OCI-LY3 (cell line): ENCODE results near the gene ATP9A.

Source experiments
- H2AFZ ChIP-seq: fragments of 200-600, 300-600 bp; shearing (Covaris generic); 2 replicates; pipeline ENCODE4 v1.6.0; 2014; ENCODE audit warnings: antibody characterized with exemption, low read depth, low read length
- H3K27ac ChIP-seq: fragments of 200-600, 300-600 bp; sonication (generic); 2 replicates; pipeline ENCODE4 v1.5.1; 2014; ENCODE audit warnings: mild to moderate bottlenecking, low read length, moderate library complexity, mixed read lengths
- H3K27me3 ChIP-seq: fragments of 200-600, 300-600 bp; sonication (generic); 2 replicates; pipeline ENCODE4 v1.6.1; 2014; ENCODE audit warnings: low read depth, low read length, mixed read lengths
- H3K36me3 ChIP-seq: fragments of 200-600, 300-600 bp; sonication (generic); replicated peaks from 2 replicates; pipeline ENCODE3; 2014; ENCODE audit warnings: low read depth, low read length, mixed read lengths
- H3K4me1 ChIP-seq: fragments of 300-600, 200-600 bp; sonication (generic); 2 replicates; pipeline ENCODE4 v1.6.1; 2014; ENCODE audit warnings: low read length, mixed read lengths
- H3K4me2 ChIP-seq: fragments of 200-600, 300-600 bp; sonication (generic); 2 replicates; pipeline ENCODE4 v1.6.1; 2014; ENCODE audit warnings: low read length, mixed read lengths
- H3K4me3 ChIP-seq: fragments of 300-600, 200-600 bp; sonication (generic); 2 replicates; pipeline ENCODE4 v1.5.1; 2014; ENCODE audit warnings: antibody characterized with exemption, mild to moderate bottlenecking, low read length, moderate library complexity
- H3K79me2 ChIP-seq: fragments of 300-600, 200-600 bp; shearing (Covaris generic); 2 replicates; pipeline ENCODE4 v1.6.1; 2014; ENCODE audit warnings: mild to moderate bottlenecking, low read length, mixed read lengths
- H3K9ac ChIP-seq: fragments of 300-600, 200-600 bp; shearing (Covaris generic); 2 replicates; pipeline ENCODE4 v1.6.0; 2014; ENCODE audit warnings: mild to moderate bottlenecking, low read length, moderate library complexity
- H3K9me3 ChIP-seq: fragments of 200-600, 300-600 bp; shearing (Covaris generic); 2 replicates; pipeline ENCODE4 v1.6.1; 2014; ENCODE audit warnings: low read length, mixed read lengths; ENCODE audit not compliant: insufficient read depth
- H4K20me1 ChIP-seq: fragments of 200-600, 300-600 bp; sonication (generic); 2 replicates; pipeline ENCODE4 v1.6.1; 2016; ENCODE audit warnings: low read length, mixed read lengths; ENCODE audit not compliant: insufficient read depth
- EZH2phosphoT487 ChIP-seq: fragments of 200-600 bp; shearing (Covaris generic); IDR thresholded peaks from 2 replicates; pipeline ENCODE4 v1.6.1; 2018; ENCODE audit warnings: antibody characterized with exemption, mixed run types, low read depth
- TF ChIP-seq, protein P1 (sequence below): fragments of 200-600, 300-600 bp; sonication (generic); IDR thresholded peaks from 2 replicates; pipeline ENCODE4 v1.5.1; 2014; ENCODE audit warnings: antibody characterized with exemption, low read length, low read depth

The ATP9A gene

GRCh38 chr20:51554538-51555165 is 213.5 kb downstream of the ATP9A start:
- Histone ChIP-seq H3K4me2 (peak overlapping the region; percentile 47), H3K9me3 (no peaks in the 10 kb centered on the region), H4K20me1 (no peaks in the 10 kb centered on the region), H3K4me1 (peaks cover 13% of the 10 kb centered on the region), H3K27me3 (peaks cover 7% of the 10 kb centered on the region), H3K79me2 (no peaks in the 10 kb centered on the region), H3K4me3 (peak overlapping the region; percentile 16), H3K36me3 (no peaks in the 10 kb centered on the region), H3K27ac (peak overlapping the region; percentile 24; the same call in 1 of the 2 replicates), H3K9ac (peak overlapping the region; percentile 1; the same call in 1 of the 2 replicates), H2AFZ (peak overlapping the region; percentile 68)
- TF ChIP-seq, protein P1, sequence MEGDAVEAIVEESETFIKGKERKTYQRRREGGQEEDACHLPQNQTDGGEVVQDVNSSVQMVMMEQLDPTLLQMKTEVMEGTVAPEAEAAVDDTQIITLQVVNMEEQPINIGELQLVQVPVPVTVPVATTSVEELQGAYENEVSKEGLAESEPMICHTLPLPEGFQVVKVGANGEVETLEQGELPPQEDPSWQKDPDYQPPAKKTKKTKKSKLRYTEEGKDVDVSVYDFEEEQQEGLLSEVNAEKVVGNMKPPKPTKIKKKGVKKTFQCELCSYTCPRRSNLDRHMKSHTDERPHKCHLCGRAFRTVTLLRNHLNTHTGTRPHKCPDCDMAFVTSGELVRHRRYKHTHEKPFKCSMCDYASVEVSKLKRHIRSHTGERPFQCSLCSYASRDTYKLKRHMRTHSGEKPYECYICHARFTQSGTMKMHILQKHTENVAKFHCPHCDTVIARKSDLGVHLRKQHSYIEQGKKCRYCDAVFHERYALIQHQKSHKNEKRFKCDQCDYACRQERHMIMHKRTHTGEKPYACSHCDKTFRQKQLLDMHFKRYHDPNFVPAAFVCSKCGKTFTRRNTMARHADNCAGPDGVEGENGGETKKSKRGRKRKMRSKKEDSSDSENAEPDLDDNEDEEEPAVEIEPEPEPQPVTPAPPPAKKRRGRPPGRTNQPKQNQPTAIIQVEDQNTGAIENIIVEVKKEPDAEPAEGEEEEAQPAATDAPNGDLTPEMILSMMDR, result no peak
- TF ChIP-seq EZH2phosphoT487, result no peak

- Histone ChIP-seq H2AFZ (peak overlapping the region; percentile 68), H3K27ac (peak overlapping the region; percentile 24; the same call in 1 of the 2 replicates), H3K9ac (peak overlapping the region; percentile 1; the same call in 1 of the 2 replicates), H3K4me2 (peak overlapping the region; percentile 47), H3K79me2 (no peaks in the 10 kb centered on the region), H3K36me3 (no peaks in the 10 kb centered on the region), H3K4me1 (peaks cover 13% of the 10 kb centered on the region), H3K4me3 (peak overlapping the region; percentile 16; the same call in 1 of the 2 replicates), H3K9me3 (no peaks in the 10 kb centered on the region), H3K27me3 (peaks cover 6% of the 10 kb centered on the region; the same call in 1 of the 2 replicates), H4K20me1 (no peaks in the 10 kb centered on the region)
- TF ChIP-seq, protein P1, result no peak
- TF ChIP-seq EZH2phosphoT487, result no peak
Measured at GRCh38 chr20:51553897-51554486, 214.2 kb downstream of the ATP9A start.

- Histone ChIP-seq H3K36me3 (no peaks in the 10 kb centered on the region), H2AFZ (no peak overlapping the region), H3K27ac (no peak overlapping the region), H3K9ac (no peak overlapping the region), H3K4me3 (no peak overlapping the region), H4K20me1 (no peaks in the 10 kb centered on the region), H3K4me2 (no peak overlapping the region), H3K79me2 (no peaks in the 10 kb centered on the region), H3K27me3 (peaks cover 26% of the 10 kb centered on the region; the same call in 1 of the 2 replicates), H3K9me3 (no peaks in the 10 kb centered on the region), H3K4me1 (peaks cover 13% of the 10 kb centered on the region)
- no peak for TF ChIP-seq EZH2phosphoT487
- TF ChIP-seq, protein P1, result no peak
Measured at GRCh38 chr20:51551186-51551585, 217.0 kb downstream of the ATP9A start.

DNA sequence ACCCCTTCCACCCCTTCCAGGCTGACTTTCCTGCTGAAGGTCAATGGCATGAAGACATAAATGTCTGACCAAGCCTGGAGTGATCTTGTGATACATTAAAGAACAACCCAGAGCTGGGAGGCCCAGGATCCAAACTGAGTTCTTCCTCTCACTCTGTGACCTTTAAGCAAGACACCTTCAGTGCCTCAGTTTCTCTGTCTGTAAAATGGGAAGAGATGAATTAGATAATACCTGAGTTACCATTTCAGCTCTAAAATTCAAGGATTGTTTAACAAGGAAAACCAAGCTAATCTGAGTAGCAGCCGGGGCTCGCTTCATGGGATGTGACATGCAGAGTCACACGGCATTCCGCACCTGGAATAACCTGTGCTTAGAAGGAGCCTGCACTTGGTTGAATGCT is 218.7 kb downstream of the ATP9A start:
- H4K20me1 ChIP-seq, result no peaks in the 10 kb centered on the region
- no peak overlapping the region for H3K27ac ChIP-seq

More for the DNA sequence above, 218.7 kb downstream of the ATP9A start:
- H3K4me1 ChIP-seq, result peaks cover 7% of the 10 kb centered on the region
- H3K27me3 ChIP-seq, result peaks cover 43% of the 10 kb centered on the region
- H3K36me3 ChIP-seq, result no peaks in the 10 kb centered on the region
- H2AFZ ChIP-seq, result no peak overlapping the region
- no peaks in the 10 kb centered on the region for H3K9me3 ChIP-seq
- no peak overlapping the region for H3K4me2 ChIP-seq
- no peaks in the 10 kb centered on the region for H3K79me2 ChIP-seq
- H3K9ac ChIP-seq, result no peak overlapping the region
- H3K4me3 ChIP-seq, result no peak overlapping the region
- TF ChIP-seq EZH2phosphoT487, result no peak
- TF ChIP-seq, protein P1, result no peak
